C4-2B (cell line): Measurements from ENCODE around the gene TEAD3.
"Not testable (repeated sequence)": the region's sequence is repeated elsewhere in the genome, so short reads cannot be mapped to it uniquely, and the experiment has no call there.

Experiments used
- H3K27ac ChIP-seq: fragments of 450-650 bp; 2 replicates; pipeline ENCODE4 v1.5.1; 2017
- CTCF ChIP-seq: fragments of 450-650 bp; conservative IDR thresholded peaks from 2 replicates; pipeline ENCODE4 v1.5.1; 2017; ENCODE audit warnings: mild to moderate bottlenecking
- ZFX ChIP-seq: fragments of 450-650 bp; IDR thresholded peaks from 2 replicates; pipeline ENCODE4 v1.6.1; 2017

TEAD3 gene

GRCh38 chr6:35442693-35443092 lies 54.2 kb downstream of the TEAD3 start:
- H3K27ac ChIP-seq: no peak overlapping the region
- no peak for TF ChIP-seq ZFX
- no peak for TF ChIP-seq CTCF

DNA sequence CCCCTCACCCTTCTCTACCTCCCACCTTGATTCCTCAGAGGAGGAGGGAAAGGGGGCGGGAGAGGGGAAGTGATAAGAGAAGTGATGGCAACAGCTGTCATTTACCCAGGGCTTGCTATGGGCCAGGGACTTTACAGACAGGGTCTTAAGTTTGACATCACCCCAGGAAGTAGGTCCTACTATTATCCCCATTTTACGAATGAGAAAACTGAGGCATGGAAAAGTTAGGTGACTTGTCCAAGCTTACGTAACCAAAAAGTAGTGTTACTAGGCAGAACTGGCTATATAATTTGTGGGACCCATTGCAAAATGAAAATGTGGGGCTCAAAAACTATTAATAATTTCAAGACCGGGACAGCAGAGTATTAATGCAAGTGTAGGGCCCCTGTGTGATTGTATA lies 55.2 kb downstream of the TEAD3 start:
- H3K27ac ChIP-seq: no peak overlapping the region
- TF ChIP-seq ZFX (no peak), CTCF (no peak)

GRCh38 chr6:35441205-35441604 lies 55.7 kb downstream of the TEAD3 start:
- no peak overlapping the region for H3K27ac ChIP-seq
- no peak for TF ChIP-seq ZFX
- no peak for TF ChIP-seq CTCF

GRCh38 chr6:35439308-35439707 lies 57.6 kb downstream of the TEAD3 start:
- TF ChIP-seq ZFX: no peak
- TF ChIP-seq CTCF: no peak
- H3K27ac ChIP-seq: no peak overlapping the region

- H3K27ac ChIP-seq: not testable (repeated sequence)
These were observed 58.4 kb downstream of the TEAD3 start for GRCh38 chr6:35438378-35439065.

GRCh38 chr6:35436071-35436857 lies 60.6 kb downstream of the TEAD3 start:
- H3K27ac ChIP-seq: peak overlapping the region; percentile 57
- no peak for TF ChIP-seq CTCF
- no peak for TF ChIP-seq ZFX

DNA sequence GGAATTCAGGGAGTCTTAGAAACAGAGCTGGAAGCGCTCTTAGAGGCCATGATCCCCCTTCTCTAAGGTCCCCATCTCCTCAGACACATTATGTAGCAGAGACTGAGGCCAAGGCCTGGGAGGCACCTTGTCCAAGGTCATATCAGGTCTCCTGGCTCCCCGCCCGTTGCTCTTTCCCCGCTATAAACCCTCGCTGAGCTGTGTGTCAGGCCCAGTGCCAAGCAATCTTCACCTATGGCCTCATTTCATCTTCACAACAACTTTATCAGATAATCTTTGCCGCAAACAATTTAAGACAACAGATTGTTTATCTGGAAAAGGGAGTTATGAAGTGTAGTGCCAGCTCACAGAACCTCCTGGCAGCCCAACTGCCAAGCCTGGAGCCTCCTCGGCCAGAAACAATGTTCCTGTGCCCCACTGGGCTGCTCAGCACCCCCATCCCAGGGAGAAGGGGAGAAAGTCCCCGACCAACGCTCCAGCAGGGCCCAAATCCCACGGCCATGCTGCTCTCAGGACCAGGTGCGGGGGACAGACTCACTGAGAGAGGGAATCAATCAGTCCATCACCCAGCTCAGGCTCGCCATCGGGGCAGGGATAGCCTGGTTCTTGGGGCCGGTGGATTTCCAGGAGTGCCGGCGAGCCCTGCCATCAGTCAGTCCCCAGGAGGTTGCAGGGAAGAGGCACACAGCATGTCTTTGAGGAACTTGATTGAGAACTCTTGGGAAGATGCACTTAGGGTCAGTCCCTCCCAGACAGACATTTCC lies 61.6 kb downstream of the TEAD3 start:
- peak overlapping the region; percentile 57 for H3K27ac ChIP-seq
- no peak for TF ChIP-seq ZFX
- TF ChIP-seq CTCF: no peak

DNA sequence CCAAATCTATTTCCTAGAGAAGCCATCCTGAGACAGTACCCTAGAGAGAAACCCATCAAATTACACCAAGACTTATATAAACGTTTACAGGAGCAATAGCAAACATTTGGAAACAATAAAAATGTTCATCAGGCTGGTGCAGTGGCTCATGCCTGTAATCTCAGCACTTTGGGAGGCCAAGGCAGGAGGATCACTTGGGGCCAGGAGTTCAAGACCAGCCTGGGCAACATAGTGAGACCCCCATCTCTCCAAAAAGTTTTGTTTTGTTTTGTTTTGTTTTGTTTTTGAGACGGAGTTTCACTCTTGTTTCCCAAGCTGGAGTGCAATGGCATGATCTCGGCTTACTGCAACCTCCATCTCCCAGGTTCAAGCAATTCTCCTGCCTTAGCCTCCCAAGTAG lies 64.2 kb downstream of the TEAD3 start:
- not testable (repeated sequence) for H3K27ac ChIP-seq
